RWPE2 (cell line): Measurements from ENCODE around the gene ARHGEF35.
"Not testable (repeated sequence)": the region's sequence is repeated elsewhere in the genome, so short reads cannot be mapped to it uniquely, and the experiment has no call there.

Experiments used
- ATAC-seq: fragments of 200-7000 bp; cut with Tn5 transposase; 3 replicates; pipeline ENCODE4 v1.9.1; 2021; ENCODE audit warnings: low read depth
- DNase-seq: peaks from one replicate; pipeline ENCODE4 v3.0.0-alpha.2; 2020; ENCODE audit warnings: low spot score
- H3K27ac ChIP-seq: fragments of 450-650 bp; 2 replicates; pipeline ENCODE4 v1.5.1; 2017; ENCODE audit warnings: mild to moderate bottlenecking; ENCODE audit not compliant: poor library complexity, severe bottlenecking
- H3K27me3 ChIP-seq: fragments of 250-450 bp; sonication (Bioruptor Pico); 2 replicates; pipeline ENCODE4 v1.5.1; 2021; ENCODE audit warnings: mild to moderate bottlenecking, moderate library complexity; ENCODE audit not compliant: insufficient read depth, poor library complexity, severe bottlenecking
- H3K36me3 ChIP-seq: fragments of 250-450 bp; sonication (Bioruptor Pico); 2 replicates; pipeline ENCODE4 v1.5.1; 2020; ENCODE audit warnings: low read depth, mild to moderate bottlenecking, moderate library complexity
- H3K4me1 ChIP-seq: fragments of 250-450 bp; sonication (Bioruptor Pico); 2 replicates; pipeline ENCODE4 v1.5.1; 2021; ENCODE audit warnings: mild to moderate bottlenecking, moderate library complexity; ENCODE audit not compliant: insufficient read depth, poor library complexity, severe bottlenecking
- H3K4me3 ChIP-seq: fragments of 250-450 bp; sonication (Bioruptor Pico); 2 replicates; pipeline ENCODE4 v1.5.1; 2021; ENCODE audit warnings: mild to moderate bottlenecking, moderate library complexity; ENCODE audit not compliant: severe bottlenecking
- H3K9me3 ChIP-seq: fragments of 250-450 bp; sonication (Bioruptor Pico); 2 replicates; pipeline ENCODE4 v1.5.1; 2021; ENCODE audit warnings: mild to moderate bottlenecking, moderate library complexity; ENCODE audit not compliant: severe bottlenecking

ARHGEF35 gene

DNA sequence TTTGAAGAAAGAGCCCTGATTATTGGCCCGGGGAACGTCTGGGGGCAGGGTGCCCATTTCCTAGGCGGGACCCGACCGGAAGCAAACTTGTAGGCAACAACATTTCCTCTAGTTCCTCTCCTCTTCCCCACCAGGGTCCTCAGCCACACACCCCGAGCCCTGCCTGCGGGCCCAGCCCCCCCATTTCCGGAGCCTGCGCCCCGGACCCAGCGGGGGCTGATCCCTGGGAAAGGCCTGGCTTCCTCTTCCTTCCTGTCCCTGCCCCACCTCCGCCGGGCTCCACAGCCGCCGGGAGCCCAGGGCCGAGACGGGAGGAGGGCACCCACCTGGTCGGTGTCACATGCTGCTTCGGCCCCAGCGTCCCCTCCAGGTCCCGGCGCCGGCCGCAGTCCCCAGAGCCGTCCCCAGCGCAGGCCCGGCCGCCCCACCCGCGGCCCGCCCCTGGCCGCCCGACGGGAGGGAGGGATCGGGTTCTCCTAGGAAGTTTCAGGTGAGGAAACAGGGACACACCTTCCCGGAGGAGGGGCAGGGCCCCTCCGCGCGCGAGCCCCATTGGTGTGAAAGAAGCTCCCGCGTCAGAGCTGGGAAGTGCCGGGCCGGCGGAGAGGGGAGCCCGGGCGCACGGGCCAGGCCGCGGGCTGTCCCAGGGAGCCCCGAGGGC is at the start of gene ARHGEF35:
TSS of gene ARHGEF35 (minus strand) at position 622 of the 661 bp plus-strand sequence. CDS start 7,450 bp downstream, outside the sequence.
- H3K4me3 ChIP-seq, H3K36me3 ChIP-seq, H3K27me3 ChIP-seq, H3K9me3 ChIP-seq, DNase-seq, H3K27ac ChIP-seq, H3K4me1 ChIP-seq: not testable (repeated sequence)
- peak; percentile 86 for ATAC-seq

GRCh38 chr7:144245372-144245771 is 49.7 kb upstream of the ARHGEF35 start:
- not testable (repeated sequence) for H3K27ac ChIP-seq, H3K36me3 ChIP-seq
- peak; percentile 43; the same call in 1 of the 3 replicates for ATAC-seq

DNA sequence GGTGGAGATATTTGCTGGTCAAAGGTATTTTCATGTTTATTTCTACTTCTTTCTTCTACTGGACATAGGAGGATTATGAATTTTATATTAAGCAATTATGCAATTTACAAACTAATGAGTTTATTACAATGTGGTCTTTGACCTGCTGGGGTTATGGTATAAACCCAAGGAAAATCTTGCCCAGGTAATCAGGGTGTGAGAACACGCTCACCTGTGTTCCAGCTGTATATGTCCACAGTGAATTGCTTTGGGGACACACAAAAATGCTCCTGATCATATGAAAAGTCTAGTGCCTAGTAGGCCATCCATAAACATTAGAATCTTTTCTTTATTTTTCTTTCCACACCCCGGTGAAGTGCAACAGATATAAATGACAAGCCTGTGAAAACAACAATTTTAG is 43.7 kb upstream of the ARHGEF35 start, which contains the start of gene OR2A42:
TSS of gene OR2A42 (minus strand) at position 241 of the 400 bp plus-strand sequence. CDS start 6,762 bp downstream, outside the sequence.
- not testable (repeated sequence) for H3K36me3 ChIP-seq, ATAC-seq, DNase-seq, H3K4me3 ChIP-seq, H3K9me3 ChIP-seq, H3K4me1 ChIP-seq, H3K27ac ChIP-seq, H3K27me3 ChIP-seq

More at GRCh38 chr7:144245372-144245771, 49.7 kb upstream of the ARHGEF35 start:
- not testable (repeated sequence) for H3K4me1 ChIP-seq, DNase-seq, H3K4me3 ChIP-seq, H3K9me3 ChIP-seq, H3K27me3 ChIP-seq

DNA sequence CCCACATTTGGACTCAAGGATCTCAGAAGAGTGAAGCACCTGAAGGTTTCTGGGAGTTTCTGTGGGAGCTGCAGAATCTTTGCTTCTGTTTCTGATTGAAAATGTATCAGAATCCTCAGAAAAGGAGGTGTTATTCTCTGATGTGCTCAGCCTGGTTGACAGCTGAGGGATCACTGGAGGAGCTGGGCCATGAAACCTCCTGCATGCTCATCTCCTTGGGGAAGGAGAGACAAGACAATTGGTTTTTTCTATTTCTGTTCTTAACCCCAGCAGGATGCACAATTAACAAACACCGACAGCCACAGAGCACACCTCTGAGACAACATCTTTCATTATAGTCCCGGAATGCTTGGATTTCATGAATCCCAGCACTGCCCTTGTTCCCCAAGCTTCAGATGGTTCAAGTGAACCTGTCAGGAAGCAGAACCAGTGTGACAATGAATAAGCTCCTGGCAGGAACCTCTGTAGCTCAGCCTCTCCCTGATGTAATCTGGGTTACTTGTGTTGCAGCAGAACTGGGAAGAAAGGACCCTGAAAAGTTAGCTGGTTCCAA is 43.0 kb upstream of the ARHGEF35 start:
- not testable (repeated sequence) for H3K27me3 ChIP-seq, H3K9me3 ChIP-seq, H3K4me3 ChIP-seq, DNase-seq, H3K36me3 ChIP-seq, H3K27ac ChIP-seq, H3K4me1 ChIP-seq, ATAC-seq

DNA sequence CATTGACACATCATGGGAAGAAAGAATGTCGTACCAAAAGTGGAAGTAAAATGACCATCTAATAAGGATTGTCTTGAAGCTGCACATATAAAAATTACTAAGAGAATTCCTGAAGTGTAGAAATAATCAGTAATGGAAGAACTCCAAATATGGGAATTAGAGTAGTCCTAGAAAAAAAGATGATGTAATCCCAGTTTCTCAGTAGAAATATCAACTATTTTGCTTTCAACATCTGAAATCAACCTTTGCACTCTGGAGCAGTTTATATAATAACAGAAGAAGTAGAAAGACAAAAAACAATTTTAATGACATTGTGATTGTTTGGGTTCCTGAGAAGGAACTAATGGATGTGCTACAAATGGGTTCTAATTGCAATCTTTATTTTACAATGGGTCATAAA is 37.4 kb upstream of the ARHGEF35 start:
- H3K27ac ChIP-seq, H3K27me3 ChIP-seq, H3K36me3 ChIP-seq, H3K9me3 ChIP-seq, H3K4me1 ChIP-seq, H3K4me3 ChIP-seq, DNase-seq: not testable (repeated sequence)
- 0 out of 3 replicates have a peak, but pooled peaks have one; percentile 6 for ATAC-seq

DNA sequence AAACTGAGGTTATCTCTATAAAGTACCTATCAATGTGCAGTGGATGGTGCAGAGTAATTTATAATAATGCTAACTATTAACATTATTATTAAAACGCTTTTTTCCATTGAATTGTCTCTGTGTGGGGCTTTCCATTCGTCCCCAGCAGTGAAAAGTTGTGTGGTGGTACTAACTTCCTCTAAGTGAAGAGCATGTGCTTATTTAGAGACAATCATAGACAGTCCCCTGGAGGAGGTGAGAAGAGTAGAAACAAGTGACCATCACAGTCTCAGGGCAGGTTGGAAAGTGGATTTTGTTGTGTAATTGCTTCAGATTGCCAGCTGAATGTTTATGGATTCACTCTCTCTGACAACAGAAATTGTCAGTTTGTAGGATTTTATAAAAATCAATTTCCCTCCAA is 35.4 kb upstream of the ARHGEF35 start:
- not testable (repeated sequence) for DNase-seq, H3K27me3 ChIP-seq, ATAC-seq, H3K27ac ChIP-seq, H3K36me3 ChIP-seq, H3K4me1 ChIP-seq, H3K4me3 ChIP-seq, H3K9me3 ChIP-seq

DNA sequence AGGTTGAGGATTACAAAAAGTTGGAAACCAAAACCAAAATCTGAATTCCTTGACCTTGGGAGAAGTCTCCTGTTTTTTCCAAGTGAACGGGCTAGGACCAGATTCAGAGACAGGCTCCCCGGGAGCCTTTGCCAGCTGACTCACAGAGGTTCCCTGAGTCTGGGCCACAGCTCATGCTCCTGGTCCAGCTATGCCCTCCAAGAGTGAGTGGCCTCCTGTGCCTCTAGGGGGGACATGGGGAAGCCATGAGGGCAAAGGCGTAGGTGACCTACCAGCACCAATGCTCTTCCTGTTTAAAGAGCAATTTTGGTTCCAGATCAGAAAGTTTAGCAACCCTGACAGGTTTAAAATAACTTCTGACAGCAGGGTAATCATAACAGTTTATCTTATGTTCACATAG is 33.2 kb upstream of the ARHGEF35 start:
- H3K27ac ChIP-seq, H3K27me3 ChIP-seq, H3K9me3 ChIP-seq, H3K36me3 ChIP-seq, H3K4me3 ChIP-seq, DNase-seq, H3K4me1 ChIP-seq: not testable (repeated sequence)
- 0 out of 3 replicates have a peak, but pooled peaks have one; percentile 21 for ATAC-seq

- not testable (repeated sequence) for H3K4me1 ChIP-seq
Measured at GRCh38 chr7:144226866-144227265, 31.2 kb upstream of the ARHGEF35 start.

DNA sequence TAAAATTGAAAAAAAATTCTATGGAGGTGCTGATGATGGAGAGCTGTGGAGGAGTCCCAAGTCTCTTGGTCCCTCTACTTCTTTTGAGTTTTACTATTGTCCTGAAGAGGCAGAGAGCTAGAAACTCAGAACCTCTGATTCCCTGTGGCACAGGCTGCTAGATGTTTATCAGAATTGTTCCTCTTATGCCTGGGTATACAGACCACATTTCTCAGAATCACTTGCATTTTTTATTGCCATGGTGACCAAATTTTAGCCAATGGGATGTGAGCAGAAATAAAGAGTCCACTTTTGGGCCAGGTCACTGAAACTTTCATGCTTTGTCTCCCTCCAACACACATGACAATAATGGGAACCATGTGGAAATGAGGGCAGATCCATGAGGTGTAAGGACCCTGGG is 28.0 kb upstream of the ARHGEF35 start:
- not testable (repeated sequence) for ATAC-seq, DNase-seq, H3K27me3 ChIP-seq, H3K27ac ChIP-seq, H3K4me3 ChIP-seq, H3K9me3 ChIP-seq, H3K4me1 ChIP-seq, H3K36me3 ChIP-seq

More at GRCh38 chr7:144226866-144227265, 31.2 kb upstream of the ARHGEF35 start:
- H3K9me3 ChIP-seq, ATAC-seq, H3K4me3 ChIP-seq, DNase-seq, H3K36me3 ChIP-seq, H3K27me3 ChIP-seq, H3K27ac ChIP-seq: not testable (repeated sequence)

DNA sequence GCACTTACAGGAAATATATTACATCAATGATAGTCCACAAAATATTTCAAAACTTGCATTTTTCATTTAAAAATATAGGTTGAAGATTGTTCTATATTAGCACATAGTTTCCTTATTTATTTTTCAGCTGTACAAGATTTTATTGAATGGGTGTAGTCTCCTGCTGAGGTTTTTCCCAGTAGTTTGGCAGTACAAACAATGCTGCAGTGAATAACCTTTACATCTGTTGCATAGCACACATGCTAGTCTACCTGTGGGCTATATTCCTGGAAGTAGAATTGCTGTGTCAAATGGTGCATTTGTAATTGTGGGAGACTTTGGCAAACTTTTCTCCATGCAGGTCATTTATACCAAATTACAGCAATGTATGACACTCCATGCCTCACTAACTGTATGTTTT is 24.9 kb upstream of the ARHGEF35 start:
- not testable (repeated sequence) for ATAC-seq, H3K27me3 ChIP-seq, H3K27ac ChIP-seq, H3K4me3 ChIP-seq, H3K36me3 ChIP-seq, H3K4me1 ChIP-seq, H3K9me3 ChIP-seq, DNase-seq

DNA sequence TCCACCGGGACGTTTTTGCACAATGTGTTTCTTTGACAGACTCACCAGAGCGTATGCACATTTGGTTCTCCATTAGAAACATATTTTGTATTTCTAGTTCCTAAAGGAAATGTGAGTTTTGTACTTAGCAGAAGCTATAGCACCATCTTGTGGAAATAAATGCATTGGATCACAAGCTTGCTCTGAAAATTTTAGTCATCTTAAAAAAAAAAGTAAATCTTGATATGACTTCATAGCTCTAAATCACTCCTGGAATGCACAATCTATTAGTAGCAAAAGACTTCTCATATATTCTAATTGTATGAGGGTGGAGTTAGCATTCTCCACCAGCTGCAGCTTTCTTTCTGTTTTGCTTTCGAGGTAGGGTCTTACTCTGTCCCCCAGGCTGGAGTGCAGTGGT is 23.5 kb upstream of the ARHGEF35 start:
- not testable (repeated sequence) for DNase-seq, H3K4me3 ChIP-seq, H3K36me3 ChIP-seq, H3K27ac ChIP-seq, H3K4me1 ChIP-seq, H3K9me3 ChIP-seq, H3K27me3 ChIP-seq
- peak; percentile 54 for ATAC-seq
